ENCODE data around the gene TSHZ2.
"Not testable (repeated sequence)": the region's sequence is repeated elsewhere in the genome, so short reads cannot be mapped to it uniquely, and the experiment has no call there.

TSHZ2 gene

DNA sequence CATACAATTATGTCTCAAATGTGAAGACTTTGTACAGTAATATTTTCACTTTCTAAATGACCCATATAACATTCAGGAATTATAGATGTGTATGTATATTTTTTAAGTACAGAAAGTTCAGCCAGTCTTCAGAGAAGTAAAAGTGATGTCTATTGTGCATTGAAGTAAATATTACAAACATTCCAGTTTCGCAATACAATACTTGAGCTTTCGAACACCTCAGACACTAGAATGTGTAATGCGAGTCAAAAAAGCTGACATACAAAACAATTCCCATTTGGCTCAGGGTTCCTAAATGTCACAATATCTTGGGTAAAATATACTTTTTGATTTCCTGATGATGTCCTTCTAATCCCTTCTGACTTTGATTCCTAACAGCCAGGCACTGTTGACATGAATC, 520.1 kb downstream of the TSHZ2 start:
- no peak for DNase-seq

DNA sequence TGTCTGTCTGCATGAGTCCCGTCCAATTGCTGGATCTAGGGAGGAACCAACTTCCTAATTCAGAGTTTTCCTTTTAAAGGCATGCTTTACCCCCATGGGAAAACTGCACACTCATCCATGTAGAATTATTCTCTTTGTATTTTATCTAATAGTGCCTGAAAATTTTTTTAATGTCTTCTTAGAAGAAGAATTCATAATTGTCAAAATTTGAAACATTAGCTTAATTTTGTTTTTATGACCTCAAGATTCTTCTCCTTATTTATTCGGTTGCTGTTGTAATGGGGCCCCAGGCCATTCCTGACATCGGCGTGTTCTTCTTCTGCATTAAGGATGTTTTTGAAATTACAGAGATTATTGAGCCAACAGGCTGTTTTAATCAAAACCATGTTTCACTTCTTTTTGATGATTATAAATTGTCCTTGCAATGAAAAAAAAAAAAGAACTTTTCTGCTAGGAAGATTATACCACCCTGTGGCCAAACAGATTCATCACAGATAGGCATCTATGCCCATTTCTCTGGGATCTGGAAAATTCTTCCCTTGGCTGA, 521.2 kb downstream of the TSHZ2 start:
- no peak for DNase-seq

- no peak for DNase-seq
Observed at GRCh38 chr20:53494753-53495152, 522.6 kb downstream of the TSHZ2 start.

GRCh38 chr20:53495398-53496092, 523.4 kb downstream of the TSHZ2 start:
- no peak for DNase-seq

GRCh38 chr20:53497246-53497645, 525.1 kb downstream of the TSHZ2 start:
- no peak for DNase-seq

DNA sequence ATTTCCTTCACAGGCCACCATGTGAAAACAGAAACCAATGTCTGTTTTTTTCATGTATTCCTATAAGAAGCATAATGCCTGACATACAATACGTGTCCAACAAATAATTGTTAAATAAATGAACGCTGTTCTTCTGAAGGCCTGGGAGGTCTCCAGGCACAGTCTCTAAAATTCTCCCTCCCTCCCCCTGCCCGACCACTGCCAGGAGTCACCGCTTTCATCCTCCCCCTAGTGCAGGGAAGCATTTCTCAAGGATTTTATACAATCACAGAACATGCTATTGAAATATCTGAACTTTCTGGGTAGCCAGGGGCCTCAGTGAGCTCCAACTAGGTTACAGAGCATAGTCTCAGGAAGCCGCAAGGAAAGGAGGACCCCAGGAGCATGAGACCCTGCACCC, 526.2 kb downstream of the TSHZ2 start:
- no peak for DNase-seq

GRCh38 chr20:53500651-53501050, 528.5 kb downstream of the TSHZ2 start:
- DNase-seq, result no peak

- no peak for DNase-seq
Observed at GRCh38 chr20:53502820-53503219, 530.7 kb downstream of the TSHZ2 start.

- DNase-seq, result no peak
Observed at GRCh38 chr20:53503517-53503919, 531.4 kb downstream of the TSHZ2 start.

DNA sequence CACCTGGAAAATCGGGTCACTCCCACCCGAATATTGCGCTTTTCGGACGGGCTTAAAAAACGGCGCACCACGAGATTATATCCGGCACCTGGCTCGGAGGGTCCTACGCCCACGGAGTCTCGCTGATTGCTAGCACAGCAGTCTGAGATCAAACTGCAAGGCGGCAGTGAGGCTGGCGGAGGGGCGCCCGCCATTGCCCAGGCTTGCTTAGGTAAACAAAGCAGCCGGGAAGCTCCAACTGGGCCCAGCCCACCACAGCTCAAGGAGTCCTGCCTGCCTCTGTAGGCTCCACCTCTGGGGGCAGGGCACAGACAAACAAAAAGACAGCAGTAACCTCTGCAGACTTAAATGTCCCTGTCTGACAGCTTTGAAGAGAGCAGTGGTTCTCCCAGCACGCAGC, 531.9 kb downstream of the TSHZ2 start:
- DNase-seq, result not testable (repeated sequence)

DNA sequence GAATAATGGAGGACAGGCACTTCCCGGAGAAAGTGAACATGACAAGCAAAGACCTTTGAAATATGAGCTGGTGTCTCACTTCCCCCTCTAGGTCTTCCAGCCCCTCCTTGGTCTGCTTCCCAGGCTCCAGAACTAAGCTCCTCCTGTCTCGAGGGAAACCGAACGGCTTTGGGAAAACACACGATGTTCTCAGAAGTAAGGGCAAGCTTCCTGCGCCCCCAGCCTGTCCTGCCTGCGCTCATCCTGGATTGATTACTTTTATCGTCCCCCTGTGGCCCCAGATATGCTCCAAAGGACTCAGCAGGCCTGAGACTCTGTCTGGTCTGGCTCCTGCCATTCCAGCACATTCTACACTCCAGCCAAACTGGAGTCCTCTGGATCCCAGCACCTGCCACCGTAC, 538.1 kb downstream of the TSHZ2 start:
- no peak for DNase-seq

DNA sequence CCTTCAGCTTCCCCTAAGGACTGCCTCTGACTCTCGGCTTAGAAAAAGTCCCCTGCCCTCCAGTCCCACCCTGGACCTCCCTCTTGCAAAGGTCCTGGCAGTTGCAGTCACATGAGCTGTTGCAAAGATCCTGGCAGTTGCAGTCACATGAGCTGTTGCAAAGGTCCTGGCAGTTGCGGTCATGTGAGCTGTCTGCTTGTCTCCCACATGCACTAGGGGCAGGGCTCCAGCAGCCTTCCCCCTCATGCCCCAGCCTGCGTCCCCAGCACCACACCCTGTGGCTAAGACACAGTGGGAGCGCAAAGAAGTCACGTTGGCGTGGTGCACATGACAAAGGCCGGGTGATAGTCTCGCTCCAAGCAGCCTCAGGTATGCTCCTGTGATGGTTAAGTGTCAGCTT, 538.5 kb downstream of the TSHZ2 start:
- no peak for DNase-seq

- no peak for DNase-seq
Observed at GRCh38 chr20:53512076-53512475, 539.9 kb downstream of the TSHZ2 start.

DNA sequence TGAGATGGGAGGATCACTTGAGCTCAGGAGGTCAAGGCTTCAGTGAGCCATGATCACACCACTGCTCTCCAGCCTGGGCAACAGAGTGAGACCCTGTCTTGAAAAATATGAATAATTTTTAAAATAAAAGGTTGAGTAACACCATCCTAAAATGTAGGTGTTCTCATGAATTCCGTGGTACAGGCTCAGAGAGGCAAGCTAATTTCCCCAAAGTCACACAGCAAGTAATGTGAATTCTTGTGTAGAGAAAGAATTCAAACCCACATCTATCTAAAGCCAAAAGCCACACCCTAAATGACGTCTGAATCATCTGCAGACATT, 541.0 kb downstream of the TSHZ2 start:
- DNase-seq, result no peak

GRCh38 chr20:53513489-53514298, 541.5 kb downstream of the TSHZ2 start:
- no peak for DNase-seq

DNA sequence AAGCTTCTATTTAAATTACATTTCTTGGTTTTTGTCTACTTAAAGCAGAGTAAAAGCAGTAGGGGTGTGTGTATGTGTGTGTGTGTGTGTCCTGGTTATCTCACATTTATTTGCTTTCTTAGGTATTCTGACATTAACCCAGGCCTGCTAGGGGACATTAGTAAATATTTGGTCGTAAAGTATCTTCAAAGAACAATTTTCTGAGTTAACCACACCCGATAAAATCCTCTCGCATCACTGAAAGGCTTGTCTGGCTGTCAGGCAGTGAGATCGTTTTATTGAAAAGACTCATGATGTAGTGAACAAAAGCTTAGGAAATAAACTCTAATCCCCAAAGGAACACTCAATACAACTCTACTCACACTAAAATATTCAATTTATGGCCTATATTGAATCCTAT, 543.6 kb downstream of the TSHZ2 start:
- no peak for DNase-seq

GRCh38 chr20:53517146-53517545, 545.0 kb downstream of the TSHZ2 start:
- no peak for DNase-seq

GRCh38 chr20:53521421-53521820, 549.3 kb downstream of the TSHZ2 start:
- not testable (repeated sequence) for DNase-seq

DNA sequence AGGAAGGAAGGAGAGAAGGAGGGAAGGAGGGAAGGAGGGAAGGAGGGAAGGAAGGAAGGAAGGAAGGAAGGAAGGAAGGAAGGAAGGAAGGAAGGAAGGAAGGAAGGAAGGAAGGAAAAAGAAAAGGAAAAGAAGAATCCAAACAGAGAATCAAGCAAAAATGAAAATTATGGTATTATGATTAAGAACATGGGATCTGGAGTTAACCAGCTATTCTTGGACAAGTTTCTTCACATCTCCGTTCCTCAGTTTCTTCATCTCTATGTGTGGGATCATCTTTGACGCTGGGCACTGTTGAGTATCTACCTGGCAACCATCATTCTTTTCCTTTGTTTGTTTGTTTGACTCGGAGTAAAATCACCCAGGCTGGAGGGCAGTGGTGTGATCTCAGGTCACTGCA, 549.9 kb downstream of the TSHZ2 start:
- DNase-seq, result no peak

GRCh38 chr20:53522696-53523095, 550.5 kb downstream of the TSHZ2 start:
- DNase-seq, result no peak

- DNase-seq, result not testable (repeated sequence)
Observed at GRCh38 chr20:53523615-53524014, 551.5 kb downstream of the TSHZ2 start.

DNA sequence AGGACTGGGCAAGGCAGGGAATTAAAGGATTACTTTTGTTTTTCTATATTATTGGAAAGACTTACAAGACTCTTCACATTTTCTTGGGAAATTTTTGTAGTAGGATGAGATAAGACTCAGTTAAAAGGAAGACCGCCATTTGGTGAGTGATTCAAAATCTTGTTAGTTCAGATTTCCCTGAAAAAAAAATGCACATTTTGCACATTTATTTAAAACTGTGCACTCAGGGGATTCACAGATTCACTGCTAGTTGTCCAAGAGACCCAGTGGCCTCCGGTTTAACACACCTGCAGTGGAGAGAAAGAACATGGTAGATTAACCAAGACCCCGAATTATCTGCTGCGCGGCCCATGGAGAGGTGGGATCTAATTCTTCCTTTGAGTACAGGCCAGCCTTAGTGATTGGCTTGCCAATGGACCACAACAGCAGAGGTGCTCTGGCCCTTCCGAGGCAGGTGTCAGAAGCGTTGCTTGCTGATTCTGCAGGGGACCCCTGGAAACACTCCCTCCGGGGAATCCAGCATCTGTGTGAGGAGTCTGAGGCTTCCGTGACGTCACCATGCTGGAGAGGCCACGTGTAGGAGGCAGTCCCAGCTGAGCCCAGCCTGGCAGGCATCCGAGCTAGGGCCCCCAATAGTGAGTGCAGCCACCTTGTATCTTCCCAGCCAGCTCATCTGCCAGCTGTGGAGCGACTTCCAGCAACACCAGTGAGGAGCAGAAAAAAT, 552.6 kb downstream of the TSHZ2 start:
- DNase-seq, result no peak

DNA sequence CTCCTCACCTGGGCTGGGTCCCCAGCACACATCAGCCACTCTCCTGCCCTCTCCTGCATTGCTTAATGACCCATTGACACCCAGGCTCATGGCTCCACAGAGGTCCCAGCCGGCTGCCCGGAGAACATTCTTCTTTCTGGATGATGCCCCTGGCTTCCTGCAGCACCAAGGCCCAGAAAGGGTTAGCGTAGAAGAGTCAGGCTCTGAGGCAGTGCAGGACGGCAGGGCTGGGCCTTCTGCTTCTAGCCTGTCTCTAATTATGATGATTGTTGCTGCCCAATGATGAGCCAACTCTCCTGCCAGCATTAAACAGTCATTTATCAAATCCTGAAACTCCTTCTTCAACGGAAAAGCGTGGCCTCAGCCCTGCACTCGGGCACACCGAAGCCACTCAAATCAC, 555.0 kb downstream of the TSHZ2 start:
- no peak for DNase-seq

GRCh38 chr20:53529658-53530057, 557.5 kb downstream of the TSHZ2 start:
- no peak for DNase-seq
